Aorta (tissue), 5 donors: ENCODE results near the gene TMEM266. TPM values are rescaled to one million over a fixed set of nuclear protein-coding genes. Genes with fewer than 3 reads are reported as not detected.

Source experiments
- ATAC-seq: fragments of 200-7000 bp; cut with Tn5 transposase; one replicate; pipeline ENCODE4 v1.9.1; 2022; ENCODE audit warnings: moderate library complexity; ENCODE audit not compliant: low FRiP score
- DNase-seq, 2 donors: peaks; one replicate each; pipeline ENCODE4 v3.0.0-alpha.2; 2020
- H3K27ac ChIP-seq, 2 donors: one replicate each; pipeline ENCODE4 v1.5.1; 2013; ENCODE audit warnings: low read length in 2 of 2, mild to moderate bottlenecking in 2 of 2, moderate library complexity in 2 of 2, control low read depth in 1 of 2, inconsistent platforms in 1 of 2, low read depth in 1 of 2
- H3K27me3 ChIP-seq, 2 donors: one replicate each; pipeline ENCODE4 v1.6.1; 2013; ENCODE audit warnings: control low read depth in 1 of 2, low read length in 1 of 2, mild to moderate bottlenecking in 1 of 2, moderate library complexity in 1 of 2; ENCODE audit not compliant: insufficient read depth in 2 of 2, control insufficient read depth in 1 of 2
- H3K36me3 ChIP-seq, 2 donors: one replicate each; pipeline ENCODE4 v1.6.1; 2013; ENCODE audit warnings: control low read depth in 1 of 2, low read length in 1 of 2, mild to moderate bottlenecking in 1 of 2; ENCODE audit not compliant: insufficient read depth in 2 of 2, control insufficient read depth in 1 of 2
- H3K4me1 ChIP-seq, 2 donors: one replicate each; pipeline ENCODE4 v1.6.1; 2013; ENCODE audit warnings: low read length in 2 of 2, control low read depth in 1 of 2, mild to moderate bottlenecking in 1 of 2, moderate library complexity in 1 of 2; ENCODE audit not compliant: insufficient read depth in 2 of 2, control insufficient read depth in 1 of 2
- H3K4me3 ChIP-seq, 2 donors: one replicate each; pipeline ENCODE4 v1.5.1; 2013; ENCODE audit warnings: low read length in 2 of 2, control low read depth in 1 of 2, mild to moderate bottlenecking in 1 of 2
- H3K9me3 ChIP-seq: one replicate; pipeline ENCODE4 v1.6.1; 2013; ENCODE audit warnings: mild to moderate bottlenecking, low read length; ENCODE audit not compliant: control insufficient read depth
- WGBS, 2 donors: extraction: QIAGEN DNeasy Blood & Tissue Kit; methylation state at CpG; one replicate each; pipeline ENCODE4 v1.1.7; 2013; 5-methylcytosine and 5-hydroxymethylcytosine counted together
- intact Hi-C, 2 donors: fragments of 100-400 bp; cut with DNase I; formaldehyde crosslinking; loops; one replicate each; pipeline versions ENCODE4 v1.14.2 to v1.15.0; 2022
- polyA plus RNA-seq, 2 donors: library from polyadenylated mRNA; stranded (reverse); fragments of 200-250 nt; gene quantifications; one replicate each; pipeline ENCODE4 v1.2.3, GENCODE V29; 2013
- total RNA-seq, 2 donors: library from RNA; stranded (reverse); fragmentation: NEBNext Ultra II Directional; extraction: Animal tissue kit (Norgen Biotek cat#: 25700); gene quantifications; one replicate each; pipeline ENCODE4 v1.2.1, GENCODE V29; 2021
- donor health status: healthy with polysubstance abuse.
- donor health status: Bipolar disorder and iron deficiency.
- donor health status: DM: no; HTN: no; CAD: no.
- donor health status: DM: no; HTN: no; CAD: no.
- donor health status: DM: yes; HTN: yes; CAD: no.

The TMEM266 gene
- total and polyA plus RNA-seq, 4 donors, result 0.26 TPM; not detected in 3

DNA sequence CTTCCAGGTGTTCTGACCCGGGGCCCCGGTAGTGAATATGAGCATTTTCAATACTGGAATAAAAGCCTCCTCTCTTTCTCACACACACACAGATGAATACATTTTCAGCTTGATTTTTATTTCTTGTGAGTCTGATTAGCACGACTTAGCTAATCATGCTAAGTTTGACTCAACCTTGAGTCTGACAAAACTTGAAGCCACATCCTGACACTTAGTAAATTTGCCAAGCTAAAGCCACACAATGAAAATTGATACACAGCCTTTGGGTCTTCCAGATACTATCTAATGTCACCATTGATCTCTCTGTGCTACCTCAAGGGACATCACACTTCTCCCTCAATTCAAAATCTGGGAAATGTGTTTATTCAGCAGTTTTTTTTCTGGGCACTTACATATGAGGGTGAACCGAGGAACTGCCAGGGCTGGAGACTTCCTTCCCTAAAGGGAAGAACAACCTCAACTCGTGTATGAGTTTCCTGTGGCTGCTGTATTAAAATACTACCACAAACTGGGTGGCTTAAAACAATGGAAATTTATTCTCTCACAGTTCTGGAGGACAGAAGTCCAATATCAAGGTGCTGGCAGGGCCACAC is 18.6 kb downstream of the TMEM266 start:
- intact Hi-C loops, result no loop called here
- Histone ChIP-seq H3K27me3 (no peaks in the 10 kb centered on the region), H3K27ac (no peak overlapping the region), H3K9me3 (no peaks in the 10 kb centered on the region), H3K4me1 (no peaks in the 10 kb centered on the region), H3K4me3 (no peak overlapping the region), H3K36me3 (no peaks in the 10 kb centered on the region)
- ATAC-seq, result no peak
- no peak for DNase-seq
- 71 to 74% methylated on average over 5 of the region's 5 CpGs for WGBS, 2 donors

DNA sequence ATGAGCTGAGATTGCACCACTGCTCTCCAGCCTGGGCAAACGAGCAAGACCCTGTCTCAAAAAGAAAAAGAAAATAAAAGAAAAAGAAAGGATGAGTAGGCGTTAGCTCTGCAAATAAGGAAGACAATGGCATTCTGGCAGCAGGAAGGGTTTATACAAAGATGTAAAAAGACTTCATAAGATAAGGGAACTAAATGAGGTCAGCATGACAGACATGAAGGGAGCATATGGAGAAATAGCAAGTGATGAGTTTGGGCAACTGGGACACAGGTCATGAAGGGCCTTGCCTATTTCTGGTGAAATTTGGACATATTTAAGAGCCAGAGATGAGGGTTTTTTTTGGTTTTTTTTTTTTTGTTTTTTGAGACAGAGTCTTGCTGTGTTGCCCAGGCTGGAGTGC is 24.5 kb downstream of the TMEM266 start:
- Histone ChIP-seq H3K27ac (no peak overlapping the region), H3K4me1 (no peaks in the 10 kb centered on the region), H3K4me3 (no peak overlapping the region), H3K27me3 (no peaks in the 10 kb centered on the region), H3K36me3 (no peaks in the 10 kb centered on the region), H3K9me3 (no peaks in the 10 kb centered on the region)
- intact Hi-C loops, result no loop called here
- 65 to 71% methylated on average over 2 of the region's 2 CpGs for WGBS, 2 donors
- DNase-seq, result no peak
- ATAC-seq, result no peak

DNA sequence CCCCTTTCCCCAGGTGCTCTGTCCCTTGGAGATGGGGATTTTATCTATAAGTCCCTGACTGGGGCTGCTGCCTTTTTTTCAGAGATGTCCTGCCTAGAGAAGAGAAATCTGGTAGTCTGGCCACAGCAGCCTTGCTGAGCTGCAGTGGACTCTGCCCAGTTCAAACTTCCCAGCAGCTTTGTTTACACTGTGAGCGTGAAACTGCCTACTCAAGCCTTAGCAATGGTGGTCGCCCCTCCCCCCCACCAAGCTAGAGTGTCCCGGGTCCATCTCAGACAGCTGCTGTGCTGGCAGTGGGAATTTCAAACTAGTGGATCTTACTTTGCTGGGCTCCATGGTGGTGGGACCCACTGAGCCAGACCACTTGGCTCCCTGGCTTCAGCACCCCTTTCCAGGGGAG is 38.9 kb downstream of the TMEM266 start:
- intact Hi-C loops, result no loop called here
- Histone ChIP-seq H3K4me3 (no peak overlapping the region), H3K4me1 (no peaks in the 10 kb centered on the region), H3K36me3 (no peaks in the 10 kb centered on the region), H3K27me3 (no peaks in the 10 kb centered on the region), H3K9me3 (peaks cover 2% of the 10 kb centered on the region), H3K27ac (no peak overlapping the region)
- 12 to 17% methylated on average over 3 of the region's 3 CpGs for WGBS, 2 donors
- no peak for DNase-seq
- ATAC-seq, result no peak

DNA sequence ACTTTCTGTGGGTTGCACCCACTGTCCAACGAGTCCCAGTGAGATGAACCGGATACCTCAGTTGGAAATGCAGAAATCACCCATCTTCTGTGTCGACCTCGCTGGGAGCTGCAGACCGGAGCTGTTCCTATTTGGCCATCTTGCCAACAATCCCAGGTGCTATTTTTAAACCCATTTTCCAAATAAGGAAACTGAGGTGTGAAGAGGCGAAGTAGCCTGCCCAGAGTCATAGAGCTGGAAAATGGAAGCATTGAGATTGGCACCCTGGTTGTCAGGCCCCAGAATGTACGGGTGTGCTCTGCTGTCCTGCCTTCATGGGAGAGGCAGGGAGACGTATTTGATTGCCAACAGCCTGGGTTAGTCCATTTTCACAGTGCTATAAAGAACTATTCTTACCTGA is 39.6 kb downstream of the TMEM266 start:
- 68 to 73% methylated on average over 8 of the region's 8 CpGs for WGBS, 2 donors

DNA sequence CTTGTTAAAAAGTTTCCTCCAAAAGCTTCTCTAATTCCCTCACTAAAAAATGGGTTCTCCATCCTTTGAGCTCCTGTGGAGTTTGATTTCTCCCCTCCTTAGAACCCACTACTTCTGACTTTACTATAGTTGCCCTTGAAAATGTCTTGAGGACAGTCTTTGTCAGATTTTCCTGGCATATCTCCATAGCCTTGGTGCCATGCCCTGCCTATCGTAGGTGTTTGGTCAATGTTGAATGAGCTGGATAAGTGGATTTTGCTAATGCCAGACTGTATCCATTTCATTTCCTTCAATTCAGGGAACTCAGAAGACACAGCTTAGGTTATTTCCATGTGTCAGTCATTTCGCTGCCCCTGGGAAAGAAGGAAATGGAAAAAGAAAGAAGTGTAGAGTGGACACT is 40.6 kb downstream of the TMEM266 start:
- no peaks in the 10 kb centered on the region for H3K36me3 ChIP-seq
- H3K27me3 ChIP-seq, result no peaks in the 10 kb centered on the region
- H3K4me1 ChIP-seq, result no peaks in the 10 kb centered on the region
- ATAC-seq, result no peak
- no peak overlapping the region for H3K4me3 ChIP-seq
- no peak overlapping the region for H3K27ac ChIP-seq
- WGBS, 2 donors, result 86 to 93% methylated on average over 2 of the region's 2 CpGs
- intact Hi-C loops, result no loop called here
- no peaks in the 10 kb centered on the region for H3K9me3 ChIP-seq
- no peak for DNase-seq

More for the DNA sequence above, 39.6 kb downstream of the TMEM266 start:
- Histone ChIP-seq H3K4me3 (no peak overlapping the region), H3K27ac (no peak overlapping the region), H3K27me3 (no peaks in the 10 kb centered on the region), H3K9me3 (peaks cover under 1% of the 10 kb centered on the region), H3K4me1 (no peaks in the 10 kb centered on the region), H3K36me3 (no peaks in the 10 kb centered on the region)
- intact Hi-C loops, result no loop called here
- ATAC-seq, result no peak
- DNase-seq, result no peak

DNA sequence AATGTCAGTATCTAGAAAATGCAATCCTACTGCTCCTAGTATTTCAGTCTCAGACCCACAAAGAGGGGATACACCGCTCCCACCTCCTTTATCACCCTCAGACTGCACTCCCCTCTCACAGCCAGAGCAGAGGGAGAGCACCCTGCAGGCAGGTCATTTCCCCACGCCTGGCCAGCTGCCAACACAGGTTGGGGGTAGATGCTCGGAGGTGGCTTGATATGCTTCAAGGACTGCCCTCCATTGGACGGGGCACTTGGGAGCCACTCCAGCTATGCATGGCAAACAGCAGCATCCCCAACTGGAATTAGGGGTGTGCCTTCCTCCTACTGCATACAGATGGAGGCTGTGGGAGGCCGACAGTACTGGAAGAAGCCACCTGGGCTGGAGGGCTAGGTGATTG is 41.9 kb downstream of the TMEM266 start:
- no peaks in the 10 kb centered on the region for H3K36me3 ChIP-seq
- no peaks in the 10 kb centered on the region for H3K9me3 ChIP-seq
- WGBS, 2 donors, result 83% methylated on average over 5 of the region's 5 CpGs
- no peaks in the 10 kb centered on the region for H3K4me1 ChIP-seq
- no peak overlapping the region for H3K4me3 ChIP-seq
- H3K27me3 ChIP-seq, result no peaks in the 10 kb centered on the region
- ATAC-seq, result no peak
- no peak overlapping the region for H3K27ac ChIP-seq
- intact Hi-C loops, result no loop called here
- DNase-seq, result no peak

DNA sequence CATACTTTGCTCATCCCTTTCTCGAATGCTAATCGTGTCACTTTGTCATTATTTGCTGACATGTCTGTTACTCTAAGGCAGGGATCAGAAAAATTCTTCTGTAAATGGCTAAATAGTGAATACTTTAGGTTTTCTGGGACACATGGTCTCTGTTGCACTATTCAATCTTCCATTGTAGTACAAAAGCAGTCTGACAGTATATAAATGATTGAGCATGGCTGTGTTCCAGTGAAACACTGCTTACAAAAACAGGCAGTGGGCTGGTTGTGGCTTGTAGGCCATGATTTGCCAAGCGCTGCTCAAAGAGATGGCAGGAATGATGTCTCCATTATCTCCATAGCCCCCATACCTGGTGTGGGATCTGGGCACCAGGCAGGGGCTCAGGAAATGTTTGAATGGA is 45.6 kb downstream of the TMEM266 start:
- no peaks in the 10 kb centered on the region for H3K27me3 ChIP-seq
- DNase-seq, result no peak
- no peaks in the 10 kb centered on the region for H3K4me1 ChIP-seq
- no peaks in the 10 kb centered on the region for H3K9me3 ChIP-seq
- WGBS, 2 donors, result 63 to 68% methylated on average over 3 of the region's 3 CpGs
- no peak overlapping the region for H3K27ac ChIP-seq
- no peak for ATAC-seq
- no peak overlapping the region for H3K4me3 ChIP-seq
- intact Hi-C loops, result no loop called here
- no peaks in the 10 kb centered on the region for H3K36me3 ChIP-seq

DNA sequence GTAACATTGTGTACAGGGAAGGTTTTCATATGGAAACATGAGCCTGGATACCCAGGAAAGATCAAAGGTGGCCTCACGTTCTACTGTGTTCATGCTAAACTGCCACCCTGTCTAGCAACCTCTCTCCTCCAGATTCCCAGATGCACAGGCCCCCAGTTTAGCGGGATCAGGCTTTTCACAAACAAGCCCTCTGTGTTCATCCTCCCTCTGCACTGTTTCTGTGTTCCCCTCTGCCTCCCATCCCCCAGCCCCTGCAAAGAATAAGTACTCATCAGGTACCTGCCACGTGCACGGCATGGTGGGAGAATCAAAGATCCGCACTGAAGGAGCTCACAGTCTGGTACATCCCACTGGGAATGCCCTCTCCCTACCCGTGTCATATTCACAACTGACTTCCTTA is 46.1 kb downstream of the TMEM266 start:
- ATAC-seq (no peak), DNase-seq (no peak)
- H3K4me1 ChIP-seq, result no peaks in the 10 kb centered on the region
- no peaks in the 10 kb centered on the region for H3K36me3 ChIP-seq
- intact Hi-C loops, result no loop called here
- H3K27ac ChIP-seq, result no peak overlapping the region
- H3K9me3 ChIP-seq, result no peaks in the 10 kb centered on the region
- H3K27me3 ChIP-seq, result no peaks in the 10 kb centered on the region
- no peak overlapping the region for H3K4me3 ChIP-seq
- WGBS, 2 donors, result 85 to 87% methylated on average over 6 of the region's 6 CpGs

DNA sequence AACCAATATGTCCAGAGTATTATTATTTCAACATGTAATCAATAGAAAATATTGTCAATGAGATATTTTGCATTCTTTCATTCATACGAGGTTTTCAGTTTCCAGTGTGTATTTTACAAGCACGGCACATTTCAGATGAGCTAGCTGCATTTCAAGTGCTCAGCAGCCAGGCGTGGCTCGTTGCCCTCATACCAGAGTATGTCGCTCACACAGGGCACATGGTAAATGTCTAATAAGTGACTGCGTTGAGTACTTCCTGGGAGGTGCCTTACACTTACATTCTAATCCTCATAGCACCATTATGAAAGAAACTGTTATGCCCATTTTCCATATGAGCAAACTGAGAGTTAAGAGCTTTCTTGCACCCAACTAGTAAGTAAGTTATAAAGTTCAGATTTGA is 47.4 kb downstream of the TMEM266 start:
- no peak for ATAC-seq

More for the DNA sequence above, 47.4 kb downstream of the TMEM266 start:
- intact Hi-C loops, result no loop called here
- no peaks in the 10 kb centered on the region for H3K36me3 ChIP-seq
- H3K27me3 ChIP-seq, result no peaks in the 10 kb centered on the region
- no peaks in the 10 kb centered on the region for H3K4me1 ChIP-seq
- WGBS, 2 donors, result 62 to 63% methylated on average over 6 of the region's 6 CpGs
- H3K4me3 ChIP-seq, result no peak overlapping the region
- DNase-seq, result no peak
- no peak overlapping the region for H3K27ac ChIP-seq
- H3K9me3 ChIP-seq, result no peaks in the 10 kb centered on the region
